Activated CD4-positive, alpha-beta T cell treated with anti-CD3 and anti-CD28 coated beads, Interleukin-2, amount 10 ng/mL, durations not matched to agents 7 days and 5 days (primary cell): ENCODE results near the gene ASIC3. TPM values are rescaled to one million over a fixed set of nuclear protein-coding genes. Genes with fewer than 3 reads are reported as not detected.
A peak's percentile ranks its signal among the peaks of the same experiment; 100 is the strongest.

Source experiments
- CTCF ChIA-PET: fragments of 350-600 bp; sonication (Branson Sonifier 250); formaldehyde crosslinking; loops from one replicate; lab custom pipeline; 2021; ENCODE audit warnings: antibody characterized with exemption; lab: Charles Lee
- POLR2A ChIA-PET: fragments of 350-600 bp; sonication (Branson Sonifier 250); formaldehyde crosslinking; loops from one replicate; lab custom pipeline; 2021; ENCODE audit warnings: antibody characterized with exemption; lab: Charles Lee
- DNase-seq: peaks from one replicate; pipeline ENCODE4 v3.0.0-alpha.2; 2020
- H3K27ac Mint-ChIP-seq: one replicate; pipeline ENCODE4 v1.8.0; 2021; ENCODE audit warnings: mild to moderate bottlenecking, moderate library complexity, mixed read lengths
- H3K27me3 Mint-ChIP-seq: one replicate; pipeline ENCODE4 v1.8.0; 2021; ENCODE audit warnings: mixed read lengths
- H3K36me3 Mint-ChIP-seq: one replicate; pipeline ENCODE4 v1.8.0; 2021; ENCODE audit warnings: low read depth, mixed read lengths
- H3K4me1 Mint-ChIP-seq: one replicate; pipeline ENCODE4 v1.8.0; 2021; ENCODE audit warnings: mixed read lengths
- H3K4me3 Mint-ChIP-seq: one replicate; pipeline ENCODE4 v1.8.0; 2021; ENCODE audit warnings: mild to moderate bottlenecking, moderate library complexity, mixed read lengths
- H3K9me3 Mint-ChIP-seq: one replicate; pipeline ENCODE4 v1.8.0; 2021; ENCODE audit warnings: mixed read lengths
- total RNA-seq, 2 experiments: library from RNA; stranded (reverse); gene quantifications; one replicate each; pipeline ENCODE4 v1.2.3, GENCODE V29; 2021

ASIC3 gene
- total RNA-seq, 2 experiments from 2014 or later = 6.0 to 8.3 TPM

- DNase-seq = no peak
- Mint-ChIP-seq H3K36me3 (peaks cover 4% of the 10 kb centered on the region), H3K9me3 (no peaks in the 10 kb centered on the region), H3K4me3 (no peak overlapping the region), H3K27ac (no peak overlapping the region), H3K27me3 (peaks cover 8% of the 10 kb centered on the region), H3K4me1 (peaks cover 37% of the 10 kb centered on the region)
- CTCF ChIA-PET = no interaction called here
- POLR2A ChIA-PET = no interaction called here
Observed at GRCh38 chr7:151053751-151054150, 5.4 kb downstream of the ASIC3 start.

GRCh38 chr7:151056283-151056665, 7.9 kb downstream of the ASIC3 start:
- no peaks in the 10 kb centered on the region for H3K27me3 Mint-ChIP-seq
- POLR2A ChIA-PET = no interaction called here
- CTCF ChIA-PET = interaction anchor here (1.2 kb wide), 1 partner anchor 28 kb away, joined by 4 read pairs; the partner anchor contains the start of gene ABCB8
- no peaks in the 10 kb centered on the region for H3K9me3 Mint-ChIP-seq
- H3K27ac Mint-ChIP-seq = no peak overlapping the region
- H3K36me3 Mint-ChIP-seq = peaks cover 4% of the 10 kb centered on the region
- DNase-seq = no peak
- peak overlapping the region; percentile 91 for H3K4me3 Mint-ChIP-seq
- peaks cover 46% of the 10 kb centered on the region for H3K4me1 Mint-ChIP-seq

- ChIA-PET POLR2A (no interaction called here), CTCF (interaction anchor here (1.1 kb wide), 1 partner anchor 28 kb away, joined by 4 read pairs; the partner anchor contains the start of gene ABCB8)
- Mint-ChIP-seq H3K4me3 (peak overlapping the region; percentile 91), H3K36me3 (peaks cover 4% of the 10 kb centered on the region), H3K9me3 (no peaks in the 10 kb centered on the region), H3K27ac (peak overlapping the region; percentile 42), H3K27me3 (no peaks in the 10 kb centered on the region), H3K4me1 (peaks cover 53% of the 10 kb centered on the region)
- DNase-seq = no peak
Observed at GRCh38 chr7:151056666-151057505, 8.6 kb downstream of the ASIC3 start.

DNA sequence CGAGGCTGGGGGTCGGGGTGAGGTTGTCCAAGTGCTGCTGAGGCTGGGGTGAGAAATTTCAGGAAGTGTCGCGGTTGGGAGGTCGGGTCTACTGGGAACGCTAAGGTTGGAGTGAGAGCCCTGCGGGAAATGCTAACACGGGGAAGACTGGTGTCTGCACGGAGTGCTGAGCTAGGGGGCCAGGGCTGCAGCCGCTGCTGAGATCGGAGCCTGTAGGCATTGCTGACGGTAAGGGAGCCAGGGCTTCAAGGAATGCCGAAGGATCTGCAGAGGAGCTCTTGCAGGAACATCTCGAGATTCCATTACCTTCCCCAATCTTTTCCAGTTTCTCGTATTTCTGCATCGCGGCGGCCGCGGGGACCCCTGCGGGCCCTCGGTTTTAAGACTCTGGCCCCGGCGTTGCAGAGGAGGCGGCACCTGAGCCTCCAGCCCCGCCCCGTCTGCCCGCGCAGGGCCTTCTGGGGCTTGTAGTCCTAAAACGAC, 9.2 kb downstream of the ASIC3 start, which contains the start of gene CDK5:
TSS of gene CDK5 (minus strand) at position 392 of the 483 bp plus-strand sequence. CDS start at position 343, 49 bp downstream.
- Mint-ChIP-seq H3K27me3 (no peaks in the 10 kb centered on the region), H3K9me3 (no peaks in the 10 kb centered on the region), H3K4me1 (peaks cover 53% of the 10 kb centered on the region), H3K36me3 (peaks cover 3% of the 10 kb centered on the region), H3K27ac (peak within 1 kb of the TSS; percentile 95), H3K4me3 (peak within 1 kb of the TSS; percentile 91)
- DNase-seq = no peak
- CTCF ChIA-PET = interaction anchor here (1.1 kb wide), 1 partner anchor 29 kb away, joined by 4 read pairs; the partner anchor contains the start of gene ABCB8
- POLR2A ChIA-PET = no interaction called here

GRCh38 chr7:151057989-151058780, 9.9 kb downstream of the ASIC3 start:
- ChIA-PET CTCF (interaction anchor here (0.8 to 1.7 kb wide), 8 partner anchors 9 to 44 kb away, joined by 3 to 6 read pairs (median 4); partner anchors contain the start of genes ABCB8 and FASTK), POLR2A (no interaction called here)
- Mint-ChIP-seq H3K4me1 (peaks cover 47% of the 10 kb centered on the region), H3K27ac (peak overlapping the region; percentile 95), H3K36me3 (peaks cover 2% of the 10 kb centered on the region), H3K9me3 (no peaks in the 10 kb centered on the region), H3K4me3 (peak overlapping the region; percentile 91), H3K27me3 (no peaks in the 10 kb centered on the region)
- DNase-seq = peak; percentile 99

DNA sequence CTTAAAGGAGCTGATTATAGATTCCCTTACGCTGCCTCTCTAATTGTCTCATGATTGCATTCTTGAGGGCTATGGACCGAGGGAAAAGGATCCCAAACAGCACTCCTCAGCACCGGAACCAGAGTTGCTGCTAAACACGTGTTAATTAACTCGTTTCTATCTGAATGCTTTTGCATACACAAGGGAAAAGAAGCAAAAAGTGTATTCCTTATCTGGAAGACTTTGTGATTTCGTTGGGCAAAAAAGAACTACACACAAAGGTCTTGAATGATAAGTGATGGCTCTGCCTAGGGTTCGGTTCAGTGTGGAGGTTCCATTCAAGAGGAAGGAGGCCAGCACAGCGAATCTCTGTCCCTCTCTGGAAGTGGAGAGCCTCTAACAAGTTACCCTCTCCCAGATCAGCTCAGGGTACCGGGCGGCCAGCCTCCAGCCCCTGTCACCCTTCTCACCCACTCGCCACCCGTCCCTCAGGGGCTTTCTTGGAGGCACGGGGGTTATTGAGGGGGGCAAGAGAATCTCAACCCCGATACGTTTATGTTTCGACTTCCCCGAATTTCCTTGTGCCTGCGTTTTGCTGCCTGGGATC, 10.5 kb downstream of the ASIC3 start:
- Mint-ChIP-seq H3K9me3 (no peaks in the 10 kb centered on the region), H3K4me3 (peak overlapping the region; percentile 91), H3K27me3 (no peaks in the 10 kb centered on the region), H3K36me3 (peaks cover 5% of the 10 kb centered on the region), H3K27ac (peak overlapping the region; percentile 95), H3K4me1 (peaks cover 42% of the 10 kb centered on the region)
- DNase-seq = no peak
- ChIA-PET POLR2A (no interaction called here), CTCF (interaction anchor here (0.8 to 1.7 kb wide), 7 partner anchors 8 to 45 kb away, joined by 3 to 6 read pairs (median 4); partner anchors contain the start of genes ABCB8 and FASTK)

GRCh38 chr7:151059367-151060112, 11.2 kb downstream of the ASIC3 start, which contains the start of gene SLC4A2:
Gene SLC4A2, plus strand, starts transcription at chr7:151059589. Its CDS starts 2,399 bp downstream, at chr7:151061988.
- peaks cover 40% of the 10 kb centered on the region for H3K4me1 Mint-ChIP-seq
- H3K9me3 Mint-ChIP-seq = no peaks in the 10 kb centered on the region
- peaks cover 5% of the 10 kb centered on the region for H3K36me3 Mint-ChIP-seq
- ChIA-PET POLR2A (no interaction called here), CTCF (interaction anchor here (1.0 to 2.0 kb wide), 7 partner anchors 18 to 45 kb away, joined by 3 to 9 read pairs (median 5); partner anchors contain the start of gene FASTK)
- peak; percentile 64 for DNase-seq
- peak within 1 kb of the TSS; percentile 91 for H3K4me3 Mint-ChIP-seq
- no peaks in the 10 kb centered on the region for H3K27me3 Mint-ChIP-seq
- peak within 1 kb of the TSS; percentile 95 for H3K27ac Mint-ChIP-seq

DNA sequence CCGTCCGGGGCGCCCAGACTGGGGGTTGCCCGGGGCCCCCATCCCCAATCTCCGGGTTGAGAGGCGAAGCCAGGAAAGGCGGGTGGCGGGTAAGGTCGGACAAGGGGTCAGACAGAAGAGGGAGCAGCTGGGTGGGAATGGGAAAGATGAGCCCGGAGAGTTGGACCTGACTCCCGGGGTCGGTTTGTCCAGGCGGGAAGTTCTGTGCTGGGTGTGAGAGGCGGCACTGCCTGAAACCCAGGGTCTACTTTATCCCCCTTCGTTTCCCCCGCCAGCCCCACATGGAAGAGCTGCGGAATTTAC, 11.7 kb downstream of the ASIC3 start:
- Mint-ChIP-seq H3K36me3 (peaks cover 6% of the 10 kb centered on the region), H3K27ac (peak overlapping the region; percentile 74), H3K9me3 (no peaks in the 10 kb centered on the region), H3K4me3 (peak overlapping the region; percentile 91), H3K27me3 (no peaks in the 10 kb centered on the region), H3K4me1 (peaks cover 37% of the 10 kb centered on the region)
- ChIA-PET POLR2A (no interaction called here), CTCF (interaction anchor here (0.7 to 2.0 kb wide), 5 partner anchors 13 to 41 kb away, joined by 3 to 9 read pairs (median 4); partner anchors contain the start of gene FASTK)
- no peak for DNase-seq

DNA sequence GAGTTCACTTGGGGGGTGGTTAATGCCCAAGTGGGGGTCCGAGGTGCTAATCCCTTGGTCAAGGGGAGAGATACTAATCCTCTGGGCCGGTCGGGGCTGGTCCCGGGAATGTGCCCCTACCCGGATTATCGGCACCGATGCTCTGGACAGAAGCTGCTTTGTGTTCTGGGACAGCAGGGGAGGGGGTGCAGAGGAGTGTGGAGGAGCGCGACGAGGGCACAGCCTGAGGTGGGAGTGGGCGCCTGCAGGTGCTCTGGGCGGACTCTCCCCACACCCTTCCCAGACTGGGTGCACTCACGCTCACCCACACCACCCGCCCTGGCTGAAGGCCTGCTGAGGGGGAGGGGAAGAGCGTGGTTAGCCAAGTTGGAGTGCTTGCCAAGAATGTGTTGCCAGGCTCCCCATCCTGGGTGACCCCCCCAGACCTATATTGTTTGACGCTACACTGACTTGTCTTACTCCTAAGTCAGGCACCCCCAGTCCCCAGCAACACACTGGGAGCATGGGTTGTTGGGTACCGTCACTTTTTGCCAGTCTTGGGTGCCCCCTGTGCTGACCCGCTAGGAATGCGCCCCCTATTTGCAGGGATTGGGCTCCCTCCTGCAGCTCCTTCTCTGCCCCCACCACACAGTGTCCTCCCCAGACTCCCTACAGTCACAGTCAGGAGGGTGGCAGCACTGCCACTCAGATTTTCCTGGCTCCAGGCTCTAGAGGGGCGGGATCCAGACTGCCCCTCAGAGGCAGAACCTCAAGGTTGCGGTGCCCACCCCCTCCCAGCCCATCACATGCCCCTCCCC, 12.3 kb downstream of the ASIC3 start:
- Mint-ChIP-seq H3K4me3 (peak overlapping the region; percentile 91), H3K4me1 (peaks cover 37% of the 10 kb centered on the region), H3K9me3 (no peaks in the 10 kb centered on the region), H3K27ac (peak overlapping the region; percentile 74), H3K27me3 (no peaks in the 10 kb centered on the region), H3K36me3 (peaks cover 11% of the 10 kb centered on the region)
- ChIA-PET CTCF (interaction anchor here (0.7 to 2.0 kb wide), 6 partner anchors 13 to 42 kb away, joined by 3 to 9 read pairs (median 4); partner anchors contain the start of gene FASTK), POLR2A (no interaction called here)
- DNase-seq = no peak

DNA sequence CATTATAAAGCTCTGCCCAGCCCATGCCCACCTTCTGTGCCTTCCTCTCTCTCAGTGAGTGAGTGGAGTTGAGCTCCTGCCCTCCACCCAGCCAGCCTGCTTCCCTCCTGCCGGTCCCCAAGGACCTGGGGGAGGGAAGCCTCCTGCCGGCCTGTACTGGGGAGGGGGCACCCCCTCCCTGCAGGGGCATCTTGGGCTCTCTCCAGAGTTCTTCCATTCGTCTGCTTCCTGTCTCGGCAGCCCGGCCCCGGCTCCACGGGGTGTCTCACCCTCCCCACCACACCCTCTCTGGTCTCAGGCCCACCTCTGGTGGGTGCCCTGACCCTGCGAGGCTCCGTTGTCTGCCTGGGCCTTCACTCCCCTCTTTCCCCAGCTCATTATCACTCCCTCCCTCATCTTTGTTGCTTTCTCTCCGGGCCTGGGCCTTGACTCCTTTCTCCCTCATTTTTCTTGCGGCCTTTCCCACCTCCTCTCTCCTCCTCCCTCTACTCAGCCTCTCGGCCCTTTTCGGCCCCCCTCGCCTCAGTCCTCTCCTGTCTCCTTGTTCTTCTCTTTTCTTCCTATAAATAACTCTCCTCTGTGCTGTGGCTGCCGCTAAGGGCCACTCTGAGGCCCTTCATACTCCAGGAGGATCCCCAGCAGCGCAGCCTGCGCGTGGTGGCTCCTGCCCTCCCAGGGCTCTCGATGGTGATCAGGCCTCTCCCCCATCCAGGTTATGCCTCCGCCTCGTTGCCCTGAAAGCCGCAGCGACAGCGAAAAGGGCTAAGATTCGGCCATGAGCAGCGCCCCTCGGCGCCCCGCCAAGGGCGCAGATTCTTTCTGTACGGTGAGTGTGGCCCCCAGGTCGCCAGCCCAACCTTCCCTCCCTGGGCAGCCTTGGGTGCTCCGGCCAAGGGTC, 13.1 kb downstream of the ASIC3 start:
- DNase-seq = no peak
- no peaks in the 10 kb centered on the region for H3K27me3 Mint-ChIP-seq
- CTCF ChIA-PET = interaction anchor here (0.9 to 2.0 kb wide), 4 partner anchors 16 to 43 kb away, joined by 4 to 9 read pairs (median 5); partner anchors contain the start of gene FASTK

More for the DNA sequence above, 13.1 kb downstream of the ASIC3 start:
- Mint-ChIP-seq H3K4me3 (peak overlapping the region; percentile 91), H3K4me1 (peaks cover 37% of the 10 kb centered on the region), H3K9me3 (no peaks in the 10 kb centered on the region), H3K27ac (peak overlapping the region; percentile 55), H3K36me3 (peaks cover 11% of the 10 kb centered on the region)
- POLR2A ChIA-PET = no interaction called here
